Tibial artery (tissue), 4 donors: Measurements from ENCODE around the gene DMPK.

Source experiments
- DNase-seq, 2 donors: peaks; one replicate each; pipeline ENCODE4 v3.0.0-alpha.2; 2019
- H3K27ac ChIP-seq, 2 donors: fragments of 200-600 bp; sonication (generic) in 1 of 2; 1 replicate in 1 of 2; 2 replicates in 1 of 2; pipeline ENCODE4 v1.5.1; 2018 to 2019; ENCODE audit warnings: mild to moderate bottlenecking in 1 of 2
- H3K27me3 ChIP-seq, 2 donors: fragments of 200-600 bp; sonication (generic) in 1 of 2; one replicate each; pipeline versions ENCODE4 v1.5.1 to v1.6.0; 2016 to 2019
- H3K36me3 ChIP-seq, 3 donors: fragments of 200-600 bp; sonication (generic) in 2 of 3; one replicate each; pipeline ENCODE4 v1.5.1; 2016 to 2019; ENCODE audit warnings: mild to moderate bottlenecking in 2 of 3
- H3K4me1 ChIP-seq, 4 donors: fragments of 200-600 bp; sonication (generic) in 2 of 4; 1 replicate in 3 of 4; 2 replicates in 1 of 4; pipeline ENCODE4 v1.5.1; 2016 to 2019
- H3K4me3 ChIP-seq, 2 donors: fragments of 200-600 bp; sonication (generic) in 1 of 2; 1 replicate in 1 of 2; 2 replicates in 1 of 2; pipeline ENCODE4 v1.5.1; 2018 to 2019; ENCODE audit warnings: mild to moderate bottlenecking in 2 of 2
- H3K9me3 ChIP-seq, 3 donors: fragments of 200-600 bp; sonication (generic) in 1 of 3; one replicate each; pipeline ENCODE4 v1.5.1; 2016 to 2019
- intact Hi-C: fragments of 100-400 bp; cut with DNase I; formaldehyde crosslinking; loops from one replicate; pipeline ENCODE4 v1.15.0; 2023; ENCODE audit warnings: low total_unique reads
- TF ChIP-seq, protein P1 (sequence below), 2 experiments: fragments of 200-600 bp in 1 of 2; fragments of 450-650 bp in 1 of 2; IDR thresholded peaks; one replicate each; pipeline ENCODE4 v1.5.1; 2017 to 2019; ENCODE audit warnings: antibody characterized with exemption in 2 of 2, mild to moderate bottlenecking in 1 of 2, moderate library complexity in 1 of 2

Gene DMPK

DNA sequence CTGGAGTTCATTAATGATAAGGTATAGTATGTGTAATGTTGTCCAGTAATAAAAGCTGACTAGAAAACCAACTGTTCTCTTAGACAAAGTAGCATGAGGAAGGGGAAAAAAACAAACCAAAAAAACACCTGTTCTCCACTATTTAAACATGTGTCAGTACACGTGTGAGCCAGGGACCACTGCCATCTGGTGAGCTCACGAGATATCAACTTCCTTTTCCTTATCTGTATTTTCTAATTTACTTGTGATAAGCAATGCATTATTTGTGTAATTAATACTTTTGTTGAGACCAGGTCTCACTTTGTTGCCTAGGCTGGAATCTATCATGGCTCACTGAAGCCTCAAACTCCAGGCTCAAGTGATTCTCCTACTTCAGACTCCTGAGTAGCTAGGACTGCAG, 8.9 kb downstream of the DMPK start:
- no peaks in the 10 kb centered on the region for H3K27me3 ChIP-seq
- peaks cover 37 to 56% (median 37%) of the 10 kb centered on the region in 3 donors for H3K36me3 ChIP-seq
- peaks cover 0 to 17% (median 13%) of the 10 kb centered on the region in 4 donors for H3K4me1 ChIP-seq
- H3K27ac ChIP-seq, result peak overlapping the region in 1 of 2 donors; percentile 95
- no peaks in the 10 kb centered on the region for H3K9me3 ChIP-seq
- TF ChIP-seq, protein P1, sequence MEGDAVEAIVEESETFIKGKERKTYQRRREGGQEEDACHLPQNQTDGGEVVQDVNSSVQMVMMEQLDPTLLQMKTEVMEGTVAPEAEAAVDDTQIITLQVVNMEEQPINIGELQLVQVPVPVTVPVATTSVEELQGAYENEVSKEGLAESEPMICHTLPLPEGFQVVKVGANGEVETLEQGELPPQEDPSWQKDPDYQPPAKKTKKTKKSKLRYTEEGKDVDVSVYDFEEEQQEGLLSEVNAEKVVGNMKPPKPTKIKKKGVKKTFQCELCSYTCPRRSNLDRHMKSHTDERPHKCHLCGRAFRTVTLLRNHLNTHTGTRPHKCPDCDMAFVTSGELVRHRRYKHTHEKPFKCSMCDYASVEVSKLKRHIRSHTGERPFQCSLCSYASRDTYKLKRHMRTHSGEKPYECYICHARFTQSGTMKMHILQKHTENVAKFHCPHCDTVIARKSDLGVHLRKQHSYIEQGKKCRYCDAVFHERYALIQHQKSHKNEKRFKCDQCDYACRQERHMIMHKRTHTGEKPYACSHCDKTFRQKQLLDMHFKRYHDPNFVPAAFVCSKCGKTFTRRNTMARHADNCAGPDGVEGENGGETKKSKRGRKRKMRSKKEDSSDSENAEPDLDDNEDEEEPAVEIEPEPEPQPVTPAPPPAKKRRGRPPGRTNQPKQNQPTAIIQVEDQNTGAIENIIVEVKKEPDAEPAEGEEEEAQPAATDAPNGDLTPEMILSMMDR (IDR thresholded peaks at IDR 0.05), result no peak
- no peak overlapping the region for H3K4me3 ChIP-seq
- intact Hi-C loops, result no loop called here
- DNase-seq, result no peak

- H3K4me3 ChIP-seq, result no peak overlapping the region
- peaks cover 0 to 14% (median 12%) of the 10 kb centered on the region in 4 donors for H3K4me1 ChIP-seq
- H3K27ac ChIP-seq, result peak overlapping the region in 1 of 2 donors; percentile 95
- no peaks in the 10 kb centered on the region for H3K9me3 ChIP-seq
- TF ChIP-seq, protein P1 (IDR thresholded peaks at IDR 0.05), result no peak
- H3K36me3 ChIP-seq, result peaks cover 32 to 51% (median 33%) of the 10 kb centered on the region in 3 donors
- intact Hi-C loops, result no loop called here
- H3K27me3 ChIP-seq, result no peaks in the 10 kb centered on the region
- no peak for DNase-seq
Measured at GRCh38 chr19:45772912-45773311, 9.4 kb downstream of the DMPK start.

GRCh38 chr19:45772130-45772840, 10.0 kb downstream of the DMPK start:
- no peaks in the 10 kb centered on the region for H3K9me3 ChIP-seq
- H3K27ac ChIP-seq, result peak overlapping the region; percentile 95 to 98
- intact Hi-C loops, result no loop called here
- no peak for DNase-seq
- H3K27me3 ChIP-seq, result no peaks in the 10 kb centered on the region
- peaks cover 0 to 14% (median 11%) of the 10 kb centered on the region in 4 donors for H3K4me1 ChIP-seq
- TF ChIP-seq, protein P1 (IDR thresholded peaks at IDR 0.05), result no peak
- peaks cover 26 to 45% (median 26%) of the 10 kb centered on the region in 3 donors for H3K36me3 ChIP-seq
- no peak overlapping the region for H3K4me3 ChIP-seq

DNA sequence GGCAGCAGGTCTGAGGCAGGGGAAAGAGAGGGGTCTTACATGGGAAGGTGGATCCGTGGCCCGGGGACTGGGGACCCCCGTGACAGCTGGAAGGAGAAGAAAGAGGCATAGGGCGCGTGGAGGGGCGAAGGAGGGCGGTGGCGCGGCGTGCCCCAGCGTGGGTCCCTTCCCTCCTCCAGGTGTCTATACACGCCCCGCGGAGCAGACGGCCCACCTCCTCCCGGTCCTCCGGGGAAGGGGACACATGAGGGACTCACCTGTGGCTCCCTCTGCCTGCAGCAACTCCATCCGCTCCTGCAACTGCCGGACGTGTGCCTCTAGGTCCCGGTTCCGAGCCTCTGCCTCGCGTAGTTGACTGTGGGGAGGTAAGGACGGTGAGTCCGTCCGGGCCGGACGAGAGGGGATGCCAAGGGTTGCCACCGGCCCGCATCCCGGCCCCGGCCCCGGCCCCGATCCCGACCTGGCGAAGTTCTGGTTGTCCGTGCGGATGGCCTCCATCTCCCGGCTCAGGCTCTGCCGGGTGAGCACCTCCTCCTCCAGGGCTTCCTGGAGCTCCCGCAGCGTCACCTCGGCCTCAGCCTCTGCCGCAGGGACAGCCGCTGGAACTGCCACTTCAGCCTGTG, 10.9 kb downstream of the DMPK start:
- peak overlapping the region; percentile 95 to 98 for H3K27ac ChIP-seq
- no peaks in the 10 kb centered on the region for H3K27me3 ChIP-seq
- peak in 1 of 2 donors; percentile 76 for DNase-seq
- H3K9me3 ChIP-seq, result no peaks in the 10 kb centered on the region
- TF ChIP-seq, protein P1 (IDR thresholded peaks at IDR 0.05), result no peak
- peak overlapping the region in 1 of 2 donors; percentile 55 for H3K4me3 ChIP-seq
- peaks cover 17 to 36% (median 18%) of the 10 kb centered on the region in 3 donors for H3K36me3 ChIP-seq
- intact Hi-C loops, result no loop called here
- peaks cover 0 to 22% (median 16%) of the 10 kb centered on the region in 4 donors for H3K4me1 ChIP-seq

DNA sequence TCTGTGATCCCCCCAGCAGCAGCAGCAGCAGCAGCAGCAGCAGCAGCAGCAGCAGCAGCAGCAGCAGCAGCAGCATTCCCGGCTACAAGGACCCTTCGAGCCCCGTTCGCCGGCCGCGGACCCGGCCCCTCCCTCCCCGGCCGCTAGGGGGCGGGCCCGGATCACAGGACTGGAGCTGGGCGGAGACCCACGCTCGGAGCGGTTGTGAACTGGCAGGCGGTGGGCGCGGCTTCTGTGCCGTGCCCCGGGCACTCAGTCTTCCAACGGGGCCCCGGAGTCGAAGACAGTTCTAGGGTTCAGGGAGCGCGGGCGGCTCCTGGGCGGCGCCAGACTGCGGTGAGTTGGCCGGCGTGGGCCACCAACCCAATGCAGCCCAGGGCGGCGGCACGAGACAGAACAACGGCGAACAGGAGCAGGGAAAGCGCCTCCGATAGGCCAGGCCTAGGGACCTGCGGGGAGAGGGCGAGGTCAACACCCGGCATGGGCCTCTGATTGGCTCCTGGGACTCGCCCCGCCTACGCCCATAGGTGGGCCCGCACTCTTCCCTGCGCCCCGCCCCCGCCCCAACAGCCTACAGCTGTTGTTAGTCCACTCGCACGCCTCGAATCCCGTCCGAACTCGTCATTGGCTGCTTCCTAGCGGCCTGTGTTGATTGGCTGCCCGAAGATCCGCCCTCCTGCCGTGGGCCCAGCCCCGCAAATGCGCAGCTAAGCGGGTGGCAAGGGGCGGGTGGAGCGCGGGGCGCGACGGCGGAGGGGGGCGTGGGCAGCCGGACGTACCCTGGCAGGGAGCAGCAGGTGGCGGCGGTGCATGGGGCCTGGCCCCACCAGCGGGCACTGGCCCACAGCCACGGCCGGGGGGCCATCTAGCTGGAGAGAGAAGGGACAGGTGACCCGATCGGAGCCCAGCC, 11.8 kb downstream of the DMPK start:
- TF ChIP-seq, protein P1 (IDR thresholded peaks at IDR 0.05), result peak; percentile 92 to 93
- Histone ChIP-seq H3K4me1 (peaks cover 0 to 32% (median 25%) of the 10 kb centered on the region in 4 donors), H3K9me3 (no peaks in the 10 kb centered on the region), H3K4me3 (peak overlapping the region; percentile 55 to 93), H3K27ac (peak overlapping the region; percentile 95 to 98), H3K27me3 (no peaks in the 10 kb centered on the region), H3K36me3 (peaks cover 16 to 44% (median 16%) of the 10 kb centered on the region in 3 donors)
- peak; percentile 98 to 99 for DNase-seq
- intact Hi-C loops, result no loop called here
